Panc1 (cell line): ENCODE results near the gene OR7A5. TPM values are rescaled to one million over a fixed set of nuclear protein-coding genes. Genes with fewer than 3 reads are reported as not detected.
"Not testable (repeated sequence)": the region's sequence is repeated elsewhere in the genome, so short reads cannot be mapped to it uniquely, and the experiment has no call there.

Experiments
- ATAC-seq: fragments of 200-7000 bp; cut with Tn5 transposase; 2 replicates; pipeline ENCODE4 v1.9.1; 2020; ENCODE audit warnings: mild to moderate bottlenecking, moderate library complexity
- BruUV-seq: library from RNA; stranded (reverse); fragments of 400-500 nt; replicated peaks from 2 replicates; lab custom pipeline; 2021; lab: Mats Ljungman, UMichigan
- CTCF ChIA-PET: fragments of 300-600 bp; sonication (Branson Sonifier 250); formaldehyde crosslinking; loops from one replicate; lab custom pipeline; 2022; ENCODE audit warnings: antibody characterized with exemption; lab: Charles Lee
- POLR2A ChIA-PET: fragments of 300-600 bp; sonication (Branson Sonifier 250); formaldehyde crosslinking; loops from one replicate; lab custom pipeline; 2022; ENCODE audit warnings: antibody characterized with exemption; lab: Charles Lee
- DNase-seq: peaks from one replicate; pipeline ENCODE4 v3.0.0-alpha.2; 2010; ENCODE audit warnings: low read depth, low spot score
- H3K27ac ChIP-seq: 2 replicates; pipeline ENCODE4 v1.5.1; 2011; ENCODE audit warnings: mild to moderate bottlenecking, low read length, inconsistent platforms
- H3K27me3 ChIP-seq: fragments of 200-500 bp; sonication (Bioruptor generic); 2 replicates; pipeline ENCODE4 v1.6.0; 2014; ENCODE audit warnings: low read length, inconsistent platforms; ENCODE audit not compliant: control insufficient read depth, insufficient read depth
- H3K36me3 ChIP-seq: fragments of 200-500 bp; sonication (Bioruptor generic); 2 replicates; pipeline ENCODE4 v1.5.1; 2014; ENCODE audit warnings: inconsistent platforms, mild to moderate bottlenecking, low read length, moderate library complexity; ENCODE audit not compliant: control insufficient read depth, insufficient read depth
- H3K4me1 ChIP-seq: 2 replicates; pipeline ENCODE4 v1.5.1; 2011; ENCODE audit warnings: inconsistent platforms, mild to moderate bottlenecking, low read length, moderate library complexity; ENCODE audit not compliant: control insufficient read depth, insufficient read depth
- H3K4me3 ChIP-seq, 2 experiments: 2 replicates each; pipeline ENCODE4 v1.5.1; 2011 to 2012; ENCODE audit warnings: low read depth in 2 of 2, low read length in 2 of 2, mild to moderate bottlenecking in 2 of 2, inconsistent platforms in 1 of 2, moderate library complexity in 1 of 2
- H3K9me3 ChIP-seq: fragments of 200-500 bp; sonication (Bioruptor generic); 2 replicates; pipeline ENCODE4 v1.5.1; 2014; ENCODE audit warnings: low read depth, mild to moderate bottlenecking, inconsistent platforms, low read length, moderate library complexity; ENCODE audit not compliant: control insufficient read depth, insufficient read depth
- CTCF ChIP-seq: fragments of 450-650 bp; IDR thresholded peaks from 2 replicates; pipeline ENCODE4 v1.5.1; 2017; ENCODE audit warnings: mild to moderate bottlenecking
- POLR2AphosphoS5 ChIP-seq: IDR thresholded peaks from 2 replicates; pipeline ENCODE4 v1.6.1; 2012; ENCODE audit warnings: mild to moderate bottlenecking, low read depth, low read length, moderate library complexity
- REST ChIP-seq, 2 experiments: IDR thresholded peaks; 2 replicates each; pipeline ENCODE4 v1.6.1; 2011 to 2012; ENCODE audit warnings: low read depth in 2 of 2, control low read depth in 1 of 2, low read length in 1 of 2, mild to moderate bottlenecking in 1 of 2, moderate library complexity in 1 of 2; ENCODE audit not compliant: insufficient read depth in 1 of 2
- SIN3A ChIP-seq: IDR thresholded peaks from 2 replicates; pipeline ENCODE4 v1.6.1; 2012; ENCODE audit warnings: low read depth, mild to moderate bottlenecking, low read length, moderate library complexity, borderline replicate concordance; ENCODE audit not compliant: insufficient read depth
- TCF7L2 ChIP-seq: IDR thresholded peaks from 2 replicates; pipeline ENCODE4 v1.6.1; 2011; ENCODE audit warnings: mild to moderate bottlenecking, low read depth, low read length, inconsistent platforms
- in situ Hi-C: cut with HindIII; loops from 2 replicates; pipeline ENCODE4 v1.10.0; 2016; ENCODE audit warnings: low sequenced_read_pairs, low pct_unique_long_range_greater_than_20kb
- intact Hi-C: fragments of 100-400 bp; cut with micrococcal nuclease; formaldehyde crosslinking; loops from one replicate; pipeline ENCODE4 v1.10.0; 2022; ENCODE audit not compliant: unreplicated experiment
- total RNA-seq: library from RNA; stranded (reverse); gene quantifications from one replicate; pipeline ENCODE4 v1.2.1, GENCODE V29; 2021; ENCODE audit not compliant: unreplicated experiment

Gene OR7A5
- total RNA-seq, 1 experiment from 2014 or later: not detected

GRCh38 chr19:14780622-14781225 is 54.3 kb downstream of the OR7A5 start:
- H3K4me3 ChIP-seq, H3K27ac ChIP-seq, CTCF ChIA-PET, DNase-seq, H3K27me3 ChIP-seq, H3K4me1 ChIP-seq, BruUV-seq, H3K36me3 ChIP-seq, in situ Hi-C loops, intact Hi-C loops, H3K9me3 ChIP-seq: not testable (repeated sequence)
- POLR2A ChIA-PET: interaction anchor here (0.6 kb wide), 1 partner anchor 15 kb away, joined by 8 read pairs; no protein-coding TSS in a partner anchor
- ATAC-seq: peak; percentile 52

- DNase-seq (no peak), ATAC-seq (no peak)
- BruUV-seq: no TSS peak
- CTCF ChIA-PET: no interaction called here
- TF ChIP-seq REST (IDR thresholded peaks at IDR 0.05; ENCODE audit: insufficient read depth in 1 of 2, low read depth in 2 of 2, low read length in 1 of 2): no peak
- TF ChIP-seq POLR2AphosphoS5: no peak
- TF ChIP-seq CTCF: no peak
- no peak for TF ChIP-seq TCF7L2
- TF ChIP-seq SIN3A: no peak
- H3K4me3 ChIP-seq: no peak overlapping the region
- intact Hi-C loops: no loop called here
- in situ Hi-C loops: no loop called here
- no peaks in the 10 kb centered on the region for H3K9me3 ChIP-seq
- no peaks in the 10 kb centered on the region for H3K27me3 ChIP-seq
- H3K36me3 ChIP-seq: no peaks in the 10 kb centered on the region; the same call in 1 of the 2 replicates
- H3K27ac ChIP-seq: no peak overlapping the region
- POLR2A ChIA-PET: no interaction called here
- H3K4me1 ChIP-seq: no peaks in the 10 kb centered on the region
Observed at GRCh38 chr19:14779151-14779550, 55.8 kb downstream of the OR7A5 start.

- H3K4me1 ChIP-seq, BruUV-seq, DNase-seq, H3K4me3 ChIP-seq, H3K27ac ChIP-seq, POLR2A ChIA-PET, in situ Hi-C loops, ATAC-seq, intact Hi-C loops, H3K27me3 ChIP-seq, H3K9me3 ChIP-seq, H3K36me3 ChIP-seq, CTCF ChIA-PET: not testable (repeated sequence)
Observed at GRCh38 chr19:14778110-14778845, 56.7 kb downstream of the OR7A5 start, which contains the start of gene ADGRE2. Gene ADGRE2 (minus strand): TSS chr19:14778560. CDS start chr19:14776756, 1,804 bp downstream.

GRCh38 chr19:14777645-14778044 is 57.3 kb downstream of the OR7A5 start:
- H3K36me3 ChIP-seq, H3K27ac ChIP-seq, H3K9me3 ChIP-seq, DNase-seq, H3K4me1 ChIP-seq, CTCF ChIA-PET, BruUV-seq, H3K4me3 ChIP-seq, POLR2A ChIA-PET, in situ Hi-C loops, ATAC-seq, intact Hi-C loops, H3K27me3 ChIP-seq: not testable (repeated sequence)
